Stimulated activated CD4-positive, alpha-beta T cell treated with anti-CD3 and anti-CD28 coated beads, Interleukin-4, amount 100 ng/mL, for 1 hour (primary cell): ENCODE measurements around the gene SLC25A11.
"Not testable (repeated sequence)": the region's sequence is repeated elsewhere in the genome, so short reads cannot be mapped to it uniquely, and the experiment has no call there.

Source experiments
- DNase-seq: peaks from one replicate; pipeline ENCODE4 v3.0.0-alpha.2; 2020

Gene SLC25A11

GRCh38 chr17:4945176-4945943, 5.5 kb upstream of the SLC25A11 start:
- DNase-seq = peak; percentile 83

- DNase-seq = peak; percentile 39
Measured at GRCh38 chr17:4944554-4945175, 4.8 kb upstream of the SLC25A11 start.

GRCh38 chr17:4944163-4944553, 4.3 kb upstream of the SLC25A11 start:
- no peak for DNase-seq

- DNase-seq = no peak
Measured at GRCh38 chr17:4942760-4943508, 3.1 kb upstream of the SLC25A11 start.

GRCh38 chr17:4941319-4941610, 1.4 kb upstream of the SLC25A11 start:
- no peak for DNase-seq

- DNase-seq = peak; percentile 32
Measured at GRCh38 chr17:4940555-4941318, 891 bp upstream of the SLC25A11 start.

- DNase-seq = no peak
Measured at GRCh38 chr17:4939546-4939795, 375 bp downstream of the SLC25A11 start.

GRCh38 chr17:4938688-4939545, 929 bp downstream of the SLC25A11 start:
- no peak for DNase-seq

- DNase-seq = no peak
Measured at GRCh38 chr17:4938069-4938491, 1.8 kb downstream of the SLC25A11 start.

GRCh38 chr17:4937553-4937952, 2.3 kb downstream of the SLC25A11 start:
- DNase-seq = no peak

- DNase-seq = no peak
Measured at GRCh38 chr17:4936436-4936835, 3.4 kb downstream of the SLC25A11 start.

GRCh38 chr17:4935650-4936049, 4.2 kb downstream of the SLC25A11 start:
- no peak for DNase-seq

- no peak for DNase-seq
Measured at GRCh38 chr17:4934173-4934979, 5.5 kb downstream of the SLC25A11 start.

- no peak for DNase-seq
Measured at GRCh38 chr17:4933646-4934045, 6.2 kb downstream of the SLC25A11 start.

- no peak for DNase-seq
Measured at GRCh38 chr17:4932756-4933155, 7.1 kb downstream of the SLC25A11 start.

GRCh38 chr17:4931963-4932362, 7.9 kb downstream of the SLC25A11 start, which contains the start of gene GP1BA:
Gene GP1BA, plus strand, starts transcription at chr17:4932277. Its CDS starts 328 bp downstream, at chr17:4932605.
- DNase-seq = no peak

GRCh38 chr17:4928881-4929280, 11.0 kb downstream of the SLC25A11 start:
- DNase-seq = no peak

GRCh38 chr17:4926577-4927335, 13.1 kb downstream of the SLC25A11 start:
- not testable (repeated sequence) for DNase-seq

GRCh38 chr17:4921320-4921719, 18.5 kb downstream of the SLC25A11 start:
- no peak for DNase-seq

- DNase-seq = no peak
Measured at GRCh38 chr17:4920351-4921048, 19.3 kb downstream of the SLC25A11 start.
